HepG2 (cell line): Measurements from ENCODE around the gene MT1F. TPM values are rescaled to one million over a fixed set of nuclear protein-coding genes. Genes with fewer than 3 reads are reported as not detected.
A peak's percentile ranks its signal among the peaks of the same experiment; 100 is the strongest.

Experiments
- ATAC-seq: fragments of 200-7000 bp; cut with Tn5 transposase; 3 replicates; pipeline ENCODE4 v1.9.1; 2020; ENCODE audit warnings: mild to moderate bottlenecking, moderate library complexity
- BruUV-seq: library from RNA; stranded (reverse); fragments of 400-500 nt; replicated peaks from 2 replicates; lab custom pipeline; 2021; lab: Mats Ljungman, UMichigan
- CTCF ChIA-PET: fragments of 300-600 bp; formaldehyde crosslinking; extraction: SDS; loops from one replicate; lab custom pipeline; 2021; ENCODE audit warnings: low total read pairs, inconsistent platforms, low intra/inter-chr PET ratio; lab: Yijun Ruan, JAX
- POLR2A ChIA-PET: fragments of 350-600 bp; sonication (Branson Sonifier 250); formaldehyde crosslinking; loops from one replicate; lab custom pipeline; 2020; ENCODE audit warnings: antibody characterized with exemption, inconsistent platforms; lab: Yijun Ruan, JAX
- DNase-seq: peaks from one replicate; pipeline ENCODE4 v3.0.0-alpha.2; 2015; ENCODE audit warnings: low spot score
- FAIRE-seq: peaks from 3 replicates; lab custom pipeline; 2011; peaks lifted over from hg19 to GRCh38; lab: Jason Lieb, UNC
- H2AFZ ChIP-seq: one replicate; pipeline ENCODE4 v1.6.1; 2011; ENCODE audit warnings: low read length, inconsistent platforms
- H3K27ac ChIP-seq: fragments of 300-600 bp; 3 replicates; pipeline ENCODE4 v1.8.0; 2011; ENCODE audit warnings: mixed run types, mild to moderate bottlenecking, mixed read lengths, low read length, inconsistent platforms; ENCODE audit not compliant: insufficient read depth; ENCODE audit errors: extremely low read length
- H3K27me3 ChIP-seq, 2 experiments: fragments of 200-600 bp in 1 of 2; 2 replicates in 1 of 2; 3 replicates in 1 of 2; pipeline versions ENCODE4 v1.6.0 to v1.8.0; 2011; ENCODE audit warnings: low read length in 2 of 2, mild to moderate bottlenecking in 2 of 2, moderate library complexity in 2 of 2, inconsistent platforms in 1 of 2; ENCODE audit not compliant: insufficient read depth in 2 of 2, control insufficient read depth in 1 of 2
- H3K36me3 ChIP-seq, 2 experiments: fragments of 200-600 bp in 1 of 2; replicated peaks in 1 of 2; 2 replicates in 1 of 2; 3 replicates in 1 of 2; pipeline versions ENCODE4 v1.5.1 to v1.8.0; 2011; ENCODE audit warnings: low read length in 2 of 2, inconsistent platforms in 1 of 2; ENCODE audit not compliant: insufficient read depth in 2 of 2, control insufficient read depth in 1 of 2
- H3K4me1 ChIP-seq: 2 replicates; pipeline ENCODE4 v1.5.1; 2012; ENCODE audit warnings: low read length, inconsistent platforms; ENCODE audit not compliant: insufficient read depth
- H3K4me2 ChIP-seq: 2 replicates; pipeline ENCODE4 v1.6.0; 2011; ENCODE audit warnings: low read depth, low read length, inconsistent platforms
- H3K4me3 ChIP-seq, 3 experiments: fragments of 200-600 bp in 1 of 3; sonication (generic), shearing (Covaris generic) in 1 of 3; replicated peaks in 1 of 3; 2 replicates each; pipeline ENCODE4 v1.5.1; 2011 to 2016; ENCODE audit warnings: low read length in 3 of 3, inconsistent platforms in 2 of 3, low read depth in 2 of 3, mild to moderate bottlenecking in 2 of 3, control low read depth in 1 of 3, mixed read lengths in 1 of 3; ENCODE audit not compliant: insufficient read depth in 1 of 3
- H3K79me2 ChIP-seq: one replicate; pipeline ENCODE4 v1.6.1; 2011; ENCODE audit warnings: low read length, inconsistent platforms; ENCODE audit not compliant: insufficient read depth
- H3K9ac ChIP-seq: 2 replicates; pipeline ENCODE4 v1.6.0; 2011; ENCODE audit warnings: mild to moderate bottlenecking, low read depth, low read length, inconsistent platforms; ENCODE audit not compliant: insufficient read depth
- H3K9me3 ChIP-seq: 2 replicates; pipeline ENCODE4 v1.5.1; 2012; ENCODE audit warnings: mild to moderate bottlenecking, low read length
- H4K20me1 ChIP-seq: 2 replicates; pipeline ENCODE4 v1.6.0; 2011; ENCODE audit warnings: inconsistent platforms, mild to moderate bottlenecking, low read length, moderate library complexity; ENCODE audit not compliant: insufficient read depth
- ADNP ChIP-seq: sonication (generic); formaldehyde crosslinking; IDR thresholded peaks from 2 replicates; pipeline ENCODE4 v1.4.0; 2020; ENCODE audit warnings: missing genetic modification reagents
- CBFB ChIP-seq: sonication (generic); formaldehyde crosslinking; IDR thresholded peaks from 2 replicates; pipeline ENCODE4 v1.4.0; 2020; ENCODE audit warnings: missing genetic modification reagents
- LCORL ChIP-seq, 2 experiments: fragments of 450-650 bp in 1 of 2; sonication (generic) in 1 of 2; formaldehyde crosslinking in 1 of 2; IDR thresholded peaks; 2 replicates each; pipeline versions ENCODE4 v1.5.0 to v1.6.1; 2017 to 2020; ENCODE audit warnings: antibody characterized with exemption in 1 of 2, missing genetic modification reagents in 1 of 2
- PAX8 ChIP-seq: sonication (generic); formaldehyde crosslinking; IDR thresholded peaks from 2 replicates; pipeline ENCODE4 v1.8.0; 2022; ENCODE audit warnings: mild to moderate bottlenecking, missing genetic modification reagents, borderline replicate concordance
- POLR2G ChIP-seq: fragments of 200-400 bp; formaldehyde crosslinking; IDR thresholded peaks from 2 replicates; pipeline ENCODE4 v1.6.1; 2018; ENCODE audit warnings: mild to moderate bottlenecking, low read depth, low read length, moderate library complexity
- RCOR2 ChIP-seq: IDR thresholded peaks from 2 replicates; pipeline ENCODE4 v1.6.1; 2016; ENCODE audit warnings: missing biosample characterization, missing genetic modification reagents
- SAP130 ChIP-seq: IDR thresholded peaks from 2 replicates; pipeline ENCODE4 v1.6.1; 2016; ENCODE audit warnings: low read depth
- TBX2 ChIP-seq: sonication (generic); formaldehyde crosslinking; IDR thresholded peaks from 2 replicates; pipeline ENCODE4 v1.5.0; 2020; ENCODE audit warnings: missing genetic modification reagents, mild to moderate bottlenecking, borderline replicate concordance
- YEATS2 ChIP-seq: sonication (generic); formaldehyde crosslinking; IDR thresholded peaks from 2 replicates; pipeline ENCODE4 v1.4.0; 2020; ENCODE audit warnings: missing genetic modification reagents, borderline replicate concordance
- ZNF672 ChIP-seq: sonication (generic); formaldehyde crosslinking; IDR thresholded peaks from 2 replicates; pipeline ENCODE4 v1.8.1; 2022; ENCODE audit warnings: missing genetic modification reagents
- WGBS: methylation state at CpG from one replicate; pipeline ENCODE4 v1.1.6; 2017; ENCODE audit warnings: low lambda C conversion rate; 5-methylcytosine and 5-hydroxymethylcytosine counted together
- in situ Hi-C: cut with HindIII; loops from 2 replicates; pipeline ENCODE4 v1.10.0; 2017; ENCODE audit warnings: low pct_unique_long_range_greater_than_20kb; ENCODE audit not compliant: extremely low pct_ligation_motif_present
- intact Hi-C: fragments of 100-400 bp; cut with micrococcal nuclease; formaldehyde crosslinking; loops from one replicate; pipeline ENCODE4 v1.10.0; 2022; ENCODE audit not compliant: unreplicated experiment
- polyA plus RNA-seq, 8 experiments: library from polyadenylated mRNA; depleted of rRNA in 3 of 8; stranded (reverse) in 7 of 8; unstranded in 1 of 8; fragments of >200 nt; fragmentation: Illumina TruSeq in 4 of 8; extraction: Trizol in 4 of 8; gene quantifications; 2 replicates each; pipeline versions ENCODE4 v1.2.1 to v1.2.3, GENCODE V29; 2011 to 2016; ENCODE audit warnings: low read depth in 4 of 8, missing spikeins in 1 of 8, mixed read lengths in 1 of 8; ENCODE audit not compliant: insufficient read depth in 1 of 8
- total RNA-seq, 5 experiments: library from RNA; depleted of rRNA; stranded (reverse); fragments of >200 nt; fragmentation: Illumina TruSeq; extraction: Trizol; gene quantifications; 2 replicates each; pipeline ENCODE4 v1.2.3, GENCODE V29; 2016; ENCODE audit warnings: low read depth in 1 of 5
- TF ChIP-seq, protein P1 (sequence below): sonication (generic); IDR thresholded peaks from 2 replicates; pipeline ENCODE4 v1.6.1; 2016; ENCODE audit warnings: low read depth, borderline replicate concordance
- TF ChIP-seq, protein P2 (sequence below): sonication (generic); formaldehyde crosslinking; IDR thresholded peaks from 2 replicates; pipeline ENCODE4 v1.4.0; 2020; ENCODE audit warnings: mild to moderate bottlenecking, missing genetic modification reagents
- TF ChIP-seq, protein P3 (sequence below): sonication (generic); formaldehyde crosslinking; IDR thresholded peaks from 2 replicates; pipeline ENCODE4 v1.4.0; 2020; ENCODE audit warnings: low read depth, mild to moderate bottlenecking, missing genetic modification reagents

MT1F gene
- total and polyA plus RNA-seq, 2 of the 13 experiments (the other 11 are each of a cell fraction or from before 2014, with no cell fraction given) = 1.9 to 169 TPM

DNA sequence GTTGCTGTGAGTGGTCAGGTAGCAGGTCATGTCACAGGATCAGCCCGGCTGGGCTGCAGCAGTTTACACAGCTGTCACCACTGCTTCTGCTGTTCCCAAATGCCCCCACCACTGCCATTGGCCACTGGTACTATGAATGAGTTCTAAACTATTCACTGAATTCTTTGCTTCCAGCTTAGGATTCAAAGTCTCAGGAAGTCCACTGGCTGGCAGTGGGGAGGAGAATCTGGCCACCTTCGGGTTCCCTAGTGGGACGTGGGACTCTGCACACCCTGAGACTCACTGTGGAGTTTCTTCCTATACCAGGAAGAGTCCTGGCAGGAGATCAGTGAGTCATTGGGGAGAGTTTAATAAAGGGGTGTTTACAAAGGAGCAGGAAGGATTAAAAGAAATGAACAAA is 31.4 kb downstream of the MT1F start:
- H3K4me3 ChIP-seq = no peak overlapping the region
- WGBS = 3% methylated on average over 3 of the region's 3 CpGs
- no peak for DNase-seq
- TF ChIP-seq POLR2G (no peak), LCORL (IDR thresholded peaks at IDR 0.05) (no peak), LCORL (CRISPR knock-in tag; IDR thresholded peaks at IDR 0.05) (no peak), SAP130 (CRISPR knock-in tag) (peak; percentile 32; the same call in 1 of the 2 replicates), RCOR2 (CRISPR knock-in tag) (no peak), ADNP (CRISPR knock-in tag) (no peak), TBX2 (CRISPR knock-in tag) (0 out of 2 replicates have a peak, but pooled peaks have one; percentile 16)
- TF ChIP-seq, protein P1, sequence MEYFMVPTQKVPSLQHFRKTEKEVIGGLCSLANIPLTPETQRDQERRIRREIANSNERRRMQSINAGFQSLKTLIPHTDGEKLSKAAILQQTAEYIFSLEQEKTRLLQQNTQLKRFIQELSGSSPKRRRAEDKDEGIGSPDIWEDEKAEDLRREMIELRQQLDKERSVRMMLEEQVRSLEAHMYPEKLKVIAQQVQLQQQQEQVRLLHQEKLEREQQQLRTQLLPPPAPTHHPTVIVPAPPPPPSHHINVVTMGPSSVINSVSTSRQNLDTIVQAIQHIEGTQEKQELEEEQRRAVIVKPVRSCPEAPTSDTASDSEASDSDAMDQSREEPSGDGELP = peak; percentile 67; the same call in 1 of the 2 replicates
- peaks cover 10% of the 10 kb centered on the region for H3K9me3 ChIP-seq
- H2AFZ ChIP-seq = no peak overlapping the region
- no peaks in the 10 kb centered on the region for H3K36me3 ChIP-seq
- H3K4me2 ChIP-seq = no peak overlapping the region
- intact Hi-C loops = no loop called here
- in situ Hi-C loops = no loop called here
- H3K9ac ChIP-seq = no peak overlapping the region
- no peaks in the 10 kb centered on the region for H3K27me3 ChIP-seq
- POLR2A ChIA-PET = no interaction called here
- no TSS peak for BruUV-seq
- no peaks in the 10 kb centered on the region for H3K79me2 ChIP-seq
- peaks cover 26% of the 10 kb centered on the region for H3K4me1 ChIP-seq
- H3K27ac ChIP-seq = no peak overlapping the region
- FAIRE-seq = no peak
- CTCF ChIA-PET = no interaction called here
- ATAC-seq = peak; percentile 66
- H4K20me1 ChIP-seq = no peaks in the 10 kb centered on the region

DNA sequence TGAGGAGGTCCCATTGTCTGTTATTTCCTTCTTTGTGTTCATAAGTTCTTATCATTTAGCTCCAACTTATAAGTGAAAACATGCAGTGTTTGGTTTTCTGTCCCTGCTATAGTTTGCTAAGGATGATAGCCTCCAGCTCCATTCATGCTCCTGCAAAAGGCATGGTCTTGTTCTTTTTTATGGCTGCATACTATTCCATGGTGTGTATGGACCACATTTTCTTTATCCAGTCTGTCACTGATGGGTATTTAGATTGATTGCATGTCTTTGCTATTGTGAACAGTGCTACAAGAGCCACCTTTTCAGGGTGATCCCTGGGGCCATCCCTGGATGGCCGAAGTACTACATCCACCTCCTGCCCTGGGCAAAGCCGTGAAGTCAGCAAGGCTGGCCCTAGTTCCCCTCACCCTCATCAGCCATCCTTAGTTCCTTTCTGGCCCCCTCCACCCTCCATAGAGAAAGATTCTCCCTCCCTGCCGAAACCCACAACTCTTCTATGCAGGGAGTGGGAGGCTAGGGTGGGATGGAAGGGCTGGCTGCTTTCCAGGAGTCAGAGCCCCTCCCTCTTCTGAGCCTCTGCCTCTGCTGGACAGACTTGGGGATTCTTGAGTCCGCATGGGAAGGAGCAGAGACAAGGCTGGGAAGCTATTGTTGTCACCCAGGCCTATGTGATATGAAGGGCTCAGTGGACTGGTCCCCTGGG is 32.8 kb downstream of the MT1F start:
- Histone ChIP-seq H3K4me1 (peaks cover 23% of the 10 kb centered on the region), H3K36me3 (no peaks in the 10 kb centered on the region), H3K9ac (no peak overlapping the region), H3K79me2 (no peaks in the 10 kb centered on the region), H3K9me3 (peaks cover 10% of the 10 kb centered on the region), H2AFZ (no peak overlapping the region), H3K4me3 (no peak overlapping the region), H3K4me2 (no peak overlapping the region), H3K27me3 (no peaks in the 10 kb centered on the region), H3K27ac (no peak overlapping the region), H4K20me1 (no peaks in the 10 kb centered on the region)
- WGBS = 68% methylated on average over 4 of the region's 4 CpGs
- DNase-seq (no peak), ATAC-seq (no peak), FAIRE-seq (no peak)
- intact Hi-C loops = no loop called here
- CTCF ChIA-PET = no interaction called here
- POLR2A ChIA-PET = no interaction called here
- BruUV-seq = no TSS peak
- in situ Hi-C loops = no loop called here
- TF ChIP-seq ZNF672 (CRISPR knock-in tag) (no peak), PAX8 (CRISPR knock-in tag) (no peak), YEATS2 (CRISPR knock-in tag) (no peak), CBFB (no peak)
- TF ChIP-seq, protein P2, sequence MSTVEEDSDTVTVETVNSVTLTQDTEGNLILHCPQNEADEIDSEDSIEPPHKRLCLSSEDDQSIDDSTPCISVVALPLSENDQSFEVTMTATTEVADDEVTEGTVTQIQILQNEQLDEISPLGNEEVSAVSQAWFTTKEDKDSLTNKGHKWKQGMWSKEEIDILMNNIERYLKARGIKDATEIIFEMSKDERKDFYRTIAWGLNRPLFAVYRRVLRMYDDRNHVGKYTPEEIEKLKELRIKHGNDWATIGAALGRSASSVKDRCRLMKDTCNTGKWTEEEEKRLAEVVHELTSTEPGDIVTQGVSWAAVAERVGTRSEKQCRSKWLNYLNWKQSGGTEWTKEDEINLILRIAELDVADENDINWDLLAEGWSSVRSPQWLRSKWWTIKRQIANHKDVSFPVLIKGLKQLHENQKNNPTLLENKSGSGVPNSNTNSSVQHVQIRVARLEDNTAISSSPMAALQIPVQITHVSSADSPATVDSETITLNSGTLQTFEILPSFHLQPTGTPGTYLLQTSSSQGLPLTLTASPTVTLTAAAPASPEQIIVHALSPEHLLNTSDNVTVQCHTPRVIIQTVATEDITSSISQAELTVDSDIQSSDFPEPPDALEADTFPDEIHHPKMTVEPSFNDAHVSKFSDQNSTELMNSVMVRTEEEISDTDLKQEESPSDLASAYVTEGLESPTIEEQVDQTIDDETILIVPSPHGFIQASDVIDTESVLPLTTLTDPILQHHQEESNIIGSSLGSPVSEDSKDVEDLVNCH (CRISPR knock-in tag) = no peak
- TF ChIP-seq, protein P3, sequence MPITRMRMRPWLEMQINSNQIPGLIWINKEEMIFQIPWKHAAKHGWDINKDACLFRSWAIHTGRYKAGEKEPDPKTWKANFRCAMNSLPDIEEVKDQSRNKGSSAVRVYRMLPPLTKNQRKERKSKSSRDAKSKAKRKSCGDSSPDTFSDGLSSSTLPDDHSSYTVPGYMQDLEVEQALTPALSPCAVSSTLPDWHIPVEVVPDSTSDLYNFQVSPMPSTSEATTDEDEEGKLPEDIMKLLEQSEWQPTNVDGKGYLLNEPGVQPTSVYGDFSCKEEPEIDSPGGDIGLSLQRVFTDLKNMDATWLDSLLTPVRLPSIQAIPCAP (CRISPR knock-in tag) = no peak
